SU-DHL-6 (cell line): Measurements from ENCODE around the gene NXT1.

Experiments
- EZH2phosphoT487 ChIP-seq: fragments of 200-600 bp; sonication (generic), shearing (Covaris generic); conservative IDR thresholded peaks from 2 replicates; pipeline ENCODE4 v1.6.1; 2018; ENCODE audit warnings: mild to moderate bottlenecking, antibody characterized with exemption, low read length, moderate library complexity, mixed read lengths
- TF ChIP-seq, protein P1 (sequence below): fragments of 200-600 bp; sonication (generic); IDR thresholded peaks from one replicate; pipeline ENCODE4 v1.5.1; 2017; ENCODE audit warnings: antibody characterized with exemption, mild to moderate bottlenecking, low read length, moderate library complexity; ENCODE audit not compliant: insufficient read depth, poor library complexity, severe bottlenecking

DNA sequence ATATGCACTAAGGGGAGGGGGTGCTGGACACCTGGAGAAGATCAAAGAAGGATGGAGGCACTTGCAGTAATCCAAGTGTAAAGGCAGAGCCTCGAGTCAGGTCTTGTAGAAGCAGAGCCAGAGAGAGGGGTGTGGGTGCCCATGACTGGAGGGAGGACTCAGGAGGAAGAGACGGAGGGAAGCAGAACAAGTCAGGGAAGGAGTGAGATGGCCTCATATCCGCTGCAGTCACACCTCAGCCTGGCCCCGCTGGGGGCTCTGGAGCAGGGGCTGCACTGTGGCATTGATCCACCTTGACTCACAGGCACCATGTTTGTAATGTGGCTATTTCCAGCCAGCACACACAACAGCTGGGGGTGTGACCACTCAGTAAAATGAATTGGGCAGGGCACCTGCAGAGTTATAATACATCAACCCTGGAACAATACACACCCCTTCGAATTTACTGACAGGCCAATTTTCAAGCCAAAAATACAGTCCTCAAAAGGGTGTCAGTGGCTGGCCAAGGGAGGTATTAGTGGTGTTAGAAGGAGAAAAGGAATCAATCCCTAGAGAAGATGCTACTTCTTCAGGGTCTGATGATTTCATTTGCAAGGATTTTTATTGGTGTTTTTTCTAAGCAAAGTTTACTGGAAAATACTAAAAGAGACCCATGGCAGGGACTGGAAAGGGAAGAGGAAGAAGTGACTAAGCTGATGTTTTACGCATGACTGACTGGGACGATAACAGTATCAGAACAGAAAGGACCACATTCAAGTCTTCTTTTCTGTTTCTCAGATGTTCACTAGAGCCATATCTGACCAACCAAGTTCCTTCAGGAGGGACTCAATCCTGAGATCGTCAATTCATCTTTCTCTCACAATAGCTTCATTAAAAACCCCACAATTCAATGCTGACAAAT is 18.9 kb upstream of the NXT1 start:
- TF ChIP-seq, protein P1, sequence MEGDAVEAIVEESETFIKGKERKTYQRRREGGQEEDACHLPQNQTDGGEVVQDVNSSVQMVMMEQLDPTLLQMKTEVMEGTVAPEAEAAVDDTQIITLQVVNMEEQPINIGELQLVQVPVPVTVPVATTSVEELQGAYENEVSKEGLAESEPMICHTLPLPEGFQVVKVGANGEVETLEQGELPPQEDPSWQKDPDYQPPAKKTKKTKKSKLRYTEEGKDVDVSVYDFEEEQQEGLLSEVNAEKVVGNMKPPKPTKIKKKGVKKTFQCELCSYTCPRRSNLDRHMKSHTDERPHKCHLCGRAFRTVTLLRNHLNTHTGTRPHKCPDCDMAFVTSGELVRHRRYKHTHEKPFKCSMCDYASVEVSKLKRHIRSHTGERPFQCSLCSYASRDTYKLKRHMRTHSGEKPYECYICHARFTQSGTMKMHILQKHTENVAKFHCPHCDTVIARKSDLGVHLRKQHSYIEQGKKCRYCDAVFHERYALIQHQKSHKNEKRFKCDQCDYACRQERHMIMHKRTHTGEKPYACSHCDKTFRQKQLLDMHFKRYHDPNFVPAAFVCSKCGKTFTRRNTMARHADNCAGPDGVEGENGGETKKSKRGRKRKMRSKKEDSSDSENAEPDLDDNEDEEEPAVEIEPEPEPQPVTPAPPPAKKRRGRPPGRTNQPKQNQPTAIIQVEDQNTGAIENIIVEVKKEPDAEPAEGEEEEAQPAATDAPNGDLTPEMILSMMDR, result no peak
- TF ChIP-seq EZH2phosphoT487, result no peak
